Measurements from ENCODE around the gene CFAP58.

The CFAP58 gene

DNA sequence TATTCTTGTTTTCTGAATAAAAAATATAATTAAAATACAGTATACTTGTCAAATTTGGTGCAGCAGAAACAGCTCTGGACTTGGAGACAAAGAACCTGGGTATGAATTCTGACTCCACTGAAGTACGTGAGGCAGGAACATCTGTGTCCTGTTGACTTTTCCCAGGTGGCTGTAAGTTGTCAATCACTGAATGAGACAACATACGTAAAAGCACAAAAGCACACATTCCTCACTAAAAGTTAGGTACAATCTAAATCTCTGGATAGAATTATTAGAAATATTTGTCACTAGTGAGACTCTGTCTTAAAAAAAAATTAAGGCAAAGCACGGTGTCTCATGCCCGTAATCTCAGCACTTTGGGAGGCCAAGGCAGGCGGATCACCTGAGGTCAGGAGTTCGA, 18.1 kb downstream of the CFAP58 start:
- no peak for DNase-seq (ENCODE audit: low read depth)

GRCh38 chr10:104374591-104374990, 21.0 kb downstream of the CFAP58 start:
- no peak for DNase-seq (ENCODE audit: low read depth)

- no peak for DNase-seq (ENCODE audit: low read depth)
Measured at GRCh38 chr10:104376784-104377300, 23.2 kb downstream of the CFAP58 start.

DNA sequence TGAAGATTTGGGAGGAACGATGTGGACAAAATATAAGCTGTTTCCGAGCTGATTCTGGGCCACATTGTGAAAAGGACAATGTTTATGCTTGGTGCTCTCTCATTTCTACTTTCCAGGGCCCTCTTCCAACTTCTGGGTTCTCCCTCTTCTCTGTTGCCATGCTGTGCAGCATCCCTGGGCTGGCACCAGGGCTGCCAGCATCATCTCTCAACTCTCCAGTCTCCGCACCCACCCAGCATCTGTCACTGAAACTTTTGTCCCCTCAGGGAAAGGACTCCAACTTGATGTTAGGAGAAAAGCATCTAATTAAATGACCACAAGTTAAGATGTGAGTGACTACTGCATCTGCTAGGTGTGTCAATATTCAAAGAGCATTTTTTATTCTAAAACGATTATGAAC, 26.7 kb downstream of the CFAP58 start:
- no peak for DNase-seq (ENCODE audit: low read depth)

GRCh38 chr10:104387130-104387888, 33.7 kb downstream of the CFAP58 start:
- DNase-seq (ENCODE audit: low read depth) = no peak

GRCh38 chr10:104388830-104389229, 35.2 kb downstream of the CFAP58 start:
- DNase-seq (ENCODE audit: low read depth) = no peak

- DNase-seq (ENCODE audit: low read depth) = no peak
Measured at GRCh38 chr10:104391150-104391968, 37.7 kb downstream of the CFAP58 start.

- DNase-seq (ENCODE audit: low read depth) = no peak
Measured at GRCh38 chr10:104391969-104392296, 38.3 kb downstream of the CFAP58 start.

DNA sequence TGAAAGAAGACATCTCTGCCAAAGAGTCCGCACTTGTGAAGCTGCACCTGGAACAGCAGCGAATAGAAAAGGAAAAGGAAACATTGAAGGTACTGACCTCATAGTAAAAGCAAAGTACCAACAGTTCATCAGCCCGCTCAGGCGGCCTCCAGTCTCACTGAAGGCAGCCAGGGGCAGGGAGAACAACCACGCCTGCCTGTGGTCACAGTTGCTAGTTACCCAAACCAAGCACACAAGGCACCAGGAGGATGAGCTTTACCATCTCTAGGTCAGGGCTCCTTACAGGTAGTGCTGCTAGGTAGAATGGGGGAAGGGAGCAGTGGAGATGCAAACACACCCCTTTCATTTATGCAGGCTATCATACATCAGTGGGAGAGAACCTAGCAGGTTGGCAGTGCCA, 39.8 kb downstream of the CFAP58 start:
- DNase-seq (ENCODE audit: low read depth) = no peak

- no peak for DNase-seq (ENCODE audit: low read depth)
Measured at GRCh38 chr10:104396581-104396980, 42.9 kb downstream of the CFAP58 start.

DNA sequence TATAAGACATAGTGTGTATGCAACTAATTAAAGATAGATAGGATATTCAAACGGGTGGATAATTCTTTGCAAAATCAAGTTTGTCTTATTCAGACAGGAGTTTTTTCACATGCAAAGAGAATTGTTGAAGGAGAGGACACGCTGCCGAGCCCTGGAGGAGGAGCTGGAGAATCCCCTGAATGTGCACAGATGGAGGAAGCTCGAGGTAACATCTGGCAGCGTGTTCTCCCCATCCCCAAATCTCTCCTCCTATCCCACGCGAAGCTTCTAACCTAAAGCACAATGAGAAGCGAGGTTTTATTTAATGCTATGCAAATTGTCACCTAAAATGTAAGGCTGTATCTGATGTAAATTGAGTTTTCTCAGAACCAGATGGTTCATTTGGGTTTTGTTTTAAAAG, 50.0 kb downstream of the CFAP58 start:
- no peak for DNase-seq (ENCODE audit: low read depth)

DNA sequence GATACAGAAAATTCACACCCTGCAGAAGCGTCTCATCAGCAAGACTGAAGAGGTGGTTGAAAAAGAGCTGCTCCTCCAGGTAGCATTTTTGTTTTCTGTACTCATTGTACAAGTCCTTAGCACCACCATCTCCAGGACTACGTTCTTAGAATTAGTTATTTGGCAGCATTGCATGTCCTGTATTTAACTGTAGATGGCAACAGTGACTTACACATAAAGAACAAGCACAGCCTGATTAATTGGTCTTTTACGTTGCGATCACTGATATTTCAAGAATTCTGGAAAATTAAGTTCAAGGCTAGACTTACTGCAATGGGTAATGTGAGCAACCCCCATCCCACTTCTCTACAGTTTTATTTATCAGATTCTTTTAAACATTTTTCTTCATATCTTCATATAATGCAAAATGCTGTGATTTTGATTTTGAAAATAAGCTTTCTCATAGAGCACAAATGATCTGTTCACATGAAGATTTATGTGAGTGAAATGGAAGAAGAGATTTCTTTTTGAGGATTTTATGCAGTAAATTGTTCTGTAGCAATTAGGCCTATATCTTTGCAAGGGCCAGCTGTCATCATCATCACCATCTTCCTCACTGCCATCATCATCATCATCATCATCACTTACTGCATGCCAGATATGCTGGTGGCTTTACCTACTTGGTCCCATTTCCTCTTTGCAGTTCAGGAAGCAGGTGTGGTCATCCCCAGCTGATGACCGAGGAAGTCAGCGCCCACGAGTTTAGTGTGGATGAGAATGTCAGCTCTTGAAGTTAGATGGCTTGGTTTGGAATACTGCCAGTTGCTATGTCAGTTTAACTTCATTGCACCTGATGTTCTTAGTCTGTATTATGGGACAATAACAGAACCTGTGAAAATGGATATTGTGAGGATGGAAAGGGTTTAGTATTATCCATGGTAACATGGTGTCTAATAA, 53.4 kb downstream of the CFAP58 start:
- peak; percentile 43 for DNase-seq (ENCODE audit: low read depth)

GRCh38 chr10:104413528-104413927, 59.9 kb downstream of the CFAP58 start:
- no peak for DNase-seq (ENCODE audit: low read depth)

DNA sequence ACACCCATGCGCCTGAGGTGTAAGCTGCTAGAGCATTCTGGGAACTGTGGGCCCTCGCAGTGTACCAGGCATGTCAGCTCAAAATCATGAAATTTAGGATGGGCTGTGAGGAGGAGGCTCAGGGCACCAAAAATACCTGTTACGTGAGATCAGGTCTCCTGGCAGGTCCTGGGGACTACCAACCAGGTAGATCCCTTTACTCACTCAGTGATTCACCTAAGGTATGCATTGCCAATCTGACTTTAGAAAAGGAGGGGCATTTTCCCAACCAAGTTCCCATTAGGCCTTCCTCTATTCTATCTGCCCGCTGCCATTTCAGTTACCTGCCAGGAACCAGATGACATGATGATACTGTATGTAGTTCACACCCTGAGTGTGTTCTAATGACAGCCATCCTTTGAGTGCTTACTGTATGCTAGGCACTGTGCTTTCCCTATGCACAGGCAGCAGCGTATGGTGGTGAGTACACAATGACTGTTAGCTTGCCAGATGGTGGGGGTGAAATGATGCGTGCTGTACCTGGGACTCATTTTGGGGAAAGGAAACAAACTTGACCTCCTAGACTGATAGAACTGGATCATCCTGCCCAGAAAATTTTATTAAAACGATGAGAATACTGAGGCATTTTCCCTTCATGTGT, 62.0 kb downstream of the CFAP58 start:
- DNase-seq (ENCODE audit: low read depth) = no peak

DNA sequence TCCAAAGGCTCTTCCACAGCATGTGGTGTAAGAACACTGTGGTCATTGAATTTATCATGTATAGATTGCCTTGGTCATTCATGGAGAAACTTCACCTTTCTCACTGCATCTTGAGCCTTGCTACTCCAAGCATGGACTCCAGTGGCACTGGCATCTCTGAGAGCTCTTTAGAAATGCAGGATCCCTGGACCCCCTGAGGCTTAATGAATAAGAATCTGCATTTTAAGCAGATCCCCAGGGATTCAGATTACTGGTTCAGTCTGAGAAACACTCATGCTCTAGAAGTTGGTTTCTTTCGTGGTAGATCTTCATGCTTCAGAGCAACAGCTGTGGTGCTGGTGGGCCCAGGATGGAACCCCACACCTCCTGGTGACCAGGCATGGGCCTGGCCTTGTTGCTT, 63.2 kb downstream of the CFAP58 start:
- no peak for DNase-seq (ENCODE audit: low read depth)

- DNase-seq (ENCODE audit: low read depth) = no peak
Measured at GRCh38 chr10:104417637-104418292, 64.1 kb downstream of the CFAP58 start.

- DNase-seq (ENCODE audit: low read depth) = no peak
Measured at GRCh38 chr10:104424719-104425118, 71.1 kb downstream of the CFAP58 start.

DNA sequence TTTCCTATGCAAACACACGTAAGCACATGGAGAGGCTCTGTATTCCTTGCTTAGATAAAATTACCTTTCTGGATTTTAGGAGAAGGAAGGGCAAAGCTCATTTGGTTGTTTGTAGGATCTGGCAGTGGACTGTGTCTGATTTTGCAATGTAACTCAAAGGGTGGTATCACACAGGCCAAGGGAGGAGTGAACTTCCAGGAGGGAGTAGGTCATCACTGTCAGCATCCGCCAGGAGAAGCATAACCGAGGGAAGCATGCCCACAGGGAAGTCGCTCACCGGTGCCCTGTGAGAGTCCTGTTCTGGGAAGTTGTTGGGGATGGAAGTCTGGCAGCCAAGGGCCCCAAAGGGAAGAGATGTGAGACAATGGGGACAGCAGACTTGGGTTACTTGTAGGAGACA, 74.4 kb downstream of the CFAP58 start:
- DNase-seq (ENCODE audit: low read depth) = no peak

DNA sequence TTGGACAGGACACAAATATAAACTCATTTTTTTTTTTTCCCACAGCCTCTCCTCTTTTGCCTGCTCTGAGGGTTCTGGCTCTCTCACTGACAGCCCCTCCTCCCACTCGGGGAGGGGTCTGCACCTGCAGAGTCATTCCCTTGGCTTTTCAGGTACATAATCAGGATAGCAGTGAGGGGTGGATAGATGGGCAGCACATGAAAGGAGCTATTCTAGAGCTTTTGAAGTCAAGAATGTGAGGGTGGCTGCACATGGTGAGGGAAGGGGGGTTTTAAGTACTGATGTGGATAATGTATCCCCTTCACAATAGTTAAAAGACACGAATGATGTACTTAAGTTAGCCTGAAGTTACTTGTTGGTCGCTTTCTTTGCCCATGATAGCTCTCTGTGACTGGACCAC, 76.2 kb downstream of the CFAP58 start:
- no peak for DNase-seq (ENCODE audit: low read depth)

DNA sequence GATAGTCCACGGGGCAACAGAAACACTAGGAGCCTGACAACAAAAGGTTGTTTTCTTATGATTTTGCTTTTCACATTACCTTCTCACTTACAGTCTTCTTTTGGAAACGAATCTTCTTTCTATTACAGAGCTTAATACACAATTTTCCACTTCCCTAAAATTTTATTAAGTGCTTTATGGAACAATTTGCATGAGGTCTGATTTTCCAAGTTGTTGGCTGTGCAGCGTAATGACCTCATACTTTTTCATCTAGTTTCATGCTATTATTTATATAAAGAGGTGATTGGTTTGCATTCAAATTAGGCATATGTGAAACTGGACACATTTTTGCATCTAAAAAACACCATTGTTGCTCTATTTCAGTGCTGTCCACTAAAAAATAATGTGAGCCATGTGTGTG, 76.7 kb downstream of the CFAP58 start:
- no peak for DNase-seq (ENCODE audit: low read depth)

- no peak for DNase-seq (ENCODE audit: low read depth)
Measured at GRCh38 chr10:104433669-104434068, 80.0 kb downstream of the CFAP58 start.

All from fibroblast of gingiva (primary cell).